Fibroblast of gingiva (primary cell): ENCODE measurements around the gene ACBD3.

Experiments used
- DNase-seq: peaks from one replicate; pipeline ENCODE4 v3.0.0-alpha.2; 2011; ENCODE audit warnings: low read depth

ACBD3 gene

GRCh38 chr1:226201029-226201593 is 14.6 kb upstream of the ACBD3 start:
- DNase-seq, result no peak

DNA sequence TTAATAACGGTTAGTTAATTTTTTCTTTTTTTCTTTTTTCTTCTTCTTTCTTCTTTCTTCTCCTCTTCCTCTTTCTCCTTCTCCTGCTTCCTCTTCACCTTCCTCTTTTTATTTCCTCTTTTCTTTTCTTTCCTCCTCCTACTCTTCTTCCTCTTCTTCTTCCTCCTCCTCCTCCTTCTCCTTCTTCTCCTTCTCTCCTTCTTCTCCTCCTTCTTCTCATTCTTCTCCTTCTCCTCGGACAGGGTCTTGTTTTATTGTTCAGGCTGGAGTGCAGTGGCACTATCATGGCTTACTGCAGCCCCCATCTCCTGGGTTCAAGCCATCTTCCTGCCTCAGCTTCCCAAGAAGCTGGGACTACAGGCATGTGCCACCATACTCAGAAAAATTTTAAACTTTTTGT is 13.4 kb upstream of the ACBD3 start:
- no peak for DNase-seq

DNA sequence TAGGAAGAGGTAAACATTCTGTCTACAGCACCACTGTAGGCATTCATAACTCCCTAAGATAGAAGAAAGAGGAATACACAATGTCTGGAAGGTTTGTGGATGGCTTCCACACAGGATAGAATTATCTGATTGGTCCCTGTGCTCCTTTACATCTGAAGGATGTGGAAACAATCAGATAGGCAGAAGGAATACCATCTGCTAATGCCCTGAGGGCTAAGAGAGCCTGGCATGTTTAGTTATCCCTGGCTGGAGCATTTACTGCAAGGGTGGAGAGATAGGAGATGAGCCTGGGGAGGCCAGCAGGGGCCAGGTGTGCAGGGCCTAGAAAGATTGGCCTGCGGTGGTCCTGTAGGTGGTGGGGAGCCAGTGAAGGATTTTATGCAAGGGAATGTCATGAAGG is 8.6 kb upstream of the ACBD3 start:
- no peak for DNase-seq

- no peak for DNase-seq
Observed at GRCh38 chr1:226187380-226187779, 839 bp upstream of the ACBD3 start.

- DNase-seq, result no peak
Observed at GRCh38 chr1:226187019-226187322, 430 bp upstream of the ACBD3 start.

GRCh38 chr1:226185141-226186036 is 1.2 kb downstream of the ACBD3 start:
- DNase-seq, result peak; percentile 12

GRCh38 chr1:226181996-226182714 is 4.4 kb downstream of the ACBD3 start:
- peak; percentile 75 for DNase-seq

- no peak for DNase-seq
Observed at GRCh38 chr1:226176870-226177269, 9.7 kb downstream of the ACBD3 start.

DNA sequence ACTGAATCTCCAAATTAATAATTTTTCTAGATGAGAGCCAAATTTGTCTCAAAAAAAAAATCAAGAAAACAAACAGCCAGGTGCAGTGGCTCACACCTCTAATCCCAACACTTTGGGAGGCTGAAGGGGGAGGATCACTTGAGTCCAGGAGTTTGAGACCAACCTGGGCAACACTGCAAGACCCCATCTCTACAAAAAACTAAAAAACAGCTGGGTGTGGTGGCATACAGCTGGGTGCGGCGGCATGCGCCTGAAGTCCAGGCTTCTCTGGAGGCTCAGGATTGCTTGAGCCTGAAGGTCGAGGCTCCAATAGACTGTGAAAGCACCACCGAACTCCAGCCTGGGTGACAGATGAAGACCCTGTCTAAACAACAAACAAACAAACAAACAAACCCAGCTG is 14.0 kb downstream of the ACBD3 start:
- DNase-seq, result no peak

GRCh38 chr1:226166341-226166740 is 20.2 kb downstream of the ACBD3 start:
- no peak for DNase-seq

DNA sequence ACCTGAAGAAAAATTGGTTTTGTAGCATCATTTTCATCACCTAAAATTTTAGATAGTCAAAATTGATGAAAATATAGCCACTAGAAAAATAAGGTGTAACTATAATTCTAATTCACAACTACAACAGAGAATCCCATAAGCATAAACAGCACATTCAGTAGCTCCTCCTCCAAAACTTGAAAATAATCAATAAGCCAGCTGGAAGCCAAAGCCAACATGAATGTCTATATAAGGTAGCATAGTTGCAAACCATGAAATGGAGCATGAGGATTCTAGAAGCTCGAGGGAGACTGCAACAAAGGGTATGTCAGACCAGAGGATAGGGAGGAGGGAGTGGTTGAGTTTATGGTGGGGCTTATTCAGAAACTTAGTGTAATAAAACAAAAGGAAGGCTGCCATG is 22.4 kb downstream of the ACBD3 start:
- no peak for DNase-seq

DNA sequence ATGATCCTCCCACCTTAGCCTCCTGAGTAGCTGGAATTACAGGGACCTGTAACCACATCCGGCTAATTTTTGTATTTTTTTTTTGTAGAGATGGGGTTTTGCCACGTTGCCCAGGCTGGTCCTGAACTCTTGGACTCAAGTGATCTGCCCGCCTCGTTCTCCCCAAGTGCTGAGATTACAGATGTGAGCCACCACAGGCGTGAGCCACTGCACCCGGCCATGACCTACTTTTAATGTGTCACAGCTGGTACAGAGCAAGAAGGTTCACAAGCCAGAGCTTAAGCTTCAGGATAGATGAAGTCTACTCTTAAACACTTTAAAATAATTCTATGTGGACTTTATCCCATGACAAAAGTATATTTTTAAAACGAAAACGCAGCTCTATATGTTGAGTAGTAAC is 23.6 kb downstream of the ACBD3 start:
- no peak for DNase-seq

DNA sequence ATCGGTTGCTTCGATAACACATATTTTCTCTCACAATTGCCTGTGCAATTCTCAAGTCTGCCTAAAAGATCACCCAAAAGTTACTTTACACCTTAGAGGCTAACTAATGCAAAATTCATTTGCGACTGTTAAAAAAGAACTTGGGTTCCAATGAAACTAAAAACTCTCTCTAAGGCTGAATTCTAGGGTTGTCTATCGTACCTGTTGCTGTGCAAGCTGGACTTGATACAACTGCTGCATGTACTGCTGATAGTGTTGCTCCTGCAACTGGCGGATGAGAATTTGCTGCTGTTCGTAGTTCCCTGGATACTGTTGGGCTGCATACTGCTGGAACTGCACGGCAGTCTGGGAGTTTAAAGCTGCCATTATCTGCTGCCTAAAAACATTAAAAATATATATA is 27.6 kb downstream of the ACBD3 start:
- no peak for DNase-seq

DNA sequence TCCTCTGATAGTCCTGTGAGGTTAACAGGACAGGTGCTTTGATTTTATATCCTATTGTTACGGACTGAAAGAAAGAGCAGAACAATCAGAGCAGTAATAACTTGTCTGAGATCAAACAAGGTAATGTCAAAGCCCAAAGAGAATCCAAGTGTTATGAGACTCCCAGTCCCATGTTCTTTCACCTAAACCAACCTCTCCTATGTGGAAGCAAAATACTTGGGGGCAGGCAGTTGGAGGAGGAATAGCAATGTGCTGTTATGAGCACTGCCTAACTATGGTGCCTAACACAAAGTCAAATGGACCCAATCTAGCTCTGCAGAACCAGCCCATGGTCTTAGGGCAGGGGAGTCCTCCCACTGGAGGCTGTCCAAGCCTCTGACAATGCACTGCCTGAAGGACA is 28.1 kb downstream of the ACBD3 start:
- DNase-seq, result no peak

DNA sequence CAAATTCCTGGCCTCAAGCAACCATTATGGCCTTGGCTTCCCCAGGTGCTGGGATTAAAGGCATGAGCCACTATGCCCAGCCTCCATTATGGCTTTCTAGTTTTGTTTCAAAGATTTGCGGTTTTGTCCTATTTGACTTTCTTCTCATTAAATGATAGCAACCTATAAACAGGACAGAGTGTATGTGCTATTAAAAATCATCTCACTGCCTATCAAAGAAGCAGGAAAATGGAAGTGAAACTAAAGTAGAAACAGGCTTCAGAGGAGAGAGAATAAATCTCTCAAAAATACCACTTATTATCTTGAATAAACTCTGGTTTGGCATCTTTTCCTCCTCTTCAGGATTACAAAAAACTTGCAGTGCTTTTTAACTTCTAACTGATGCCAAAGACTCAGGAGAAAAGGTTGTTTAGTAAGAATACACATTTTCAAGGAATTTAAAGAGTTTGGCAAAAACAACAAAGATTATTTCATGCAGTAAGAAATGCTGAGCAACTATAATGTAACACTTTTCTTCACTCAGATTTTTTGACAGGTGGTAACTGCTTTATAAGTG is 28.7 kb downstream of the ACBD3 start:
- no peak for DNase-seq

GRCh38 chr1:226154593-226154992 is 31.9 kb downstream of the ACBD3 start:
- DNase-seq, result no peak

GRCh38 chr1:226149806-226150205 is 36.7 kb downstream of the ACBD3 start:
- peak; percentile 50 for DNase-seq

- no peak for DNase-seq
Observed at GRCh38 chr1:226148121-226148648, 38.4 kb downstream of the ACBD3 start.

GRCh38 chr1:226144045-226144444 is 42.5 kb downstream of the ACBD3 start:
- no peak for DNase-seq

DNA sequence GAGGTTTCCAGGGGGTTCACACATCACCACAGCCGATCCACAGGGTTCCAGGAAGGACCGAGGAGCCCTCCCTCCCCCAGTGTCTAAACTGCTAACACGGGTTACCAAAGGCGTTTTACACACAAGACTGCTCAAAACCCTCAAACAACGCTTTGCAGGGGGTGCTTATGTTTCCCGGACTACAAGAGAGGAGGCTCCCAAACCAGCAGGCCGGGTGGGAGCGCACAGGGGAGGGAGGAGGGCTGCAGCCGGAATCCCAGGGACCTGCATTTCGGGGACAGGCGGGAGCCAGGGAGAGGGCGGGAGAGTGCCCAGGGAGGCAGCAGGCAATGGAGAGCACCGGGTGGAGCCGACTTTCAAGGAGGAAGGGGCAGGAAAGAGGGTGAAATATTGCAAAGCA is 50.8 kb downstream of the ACBD3 start:
- no peak for DNase-seq

DNA sequence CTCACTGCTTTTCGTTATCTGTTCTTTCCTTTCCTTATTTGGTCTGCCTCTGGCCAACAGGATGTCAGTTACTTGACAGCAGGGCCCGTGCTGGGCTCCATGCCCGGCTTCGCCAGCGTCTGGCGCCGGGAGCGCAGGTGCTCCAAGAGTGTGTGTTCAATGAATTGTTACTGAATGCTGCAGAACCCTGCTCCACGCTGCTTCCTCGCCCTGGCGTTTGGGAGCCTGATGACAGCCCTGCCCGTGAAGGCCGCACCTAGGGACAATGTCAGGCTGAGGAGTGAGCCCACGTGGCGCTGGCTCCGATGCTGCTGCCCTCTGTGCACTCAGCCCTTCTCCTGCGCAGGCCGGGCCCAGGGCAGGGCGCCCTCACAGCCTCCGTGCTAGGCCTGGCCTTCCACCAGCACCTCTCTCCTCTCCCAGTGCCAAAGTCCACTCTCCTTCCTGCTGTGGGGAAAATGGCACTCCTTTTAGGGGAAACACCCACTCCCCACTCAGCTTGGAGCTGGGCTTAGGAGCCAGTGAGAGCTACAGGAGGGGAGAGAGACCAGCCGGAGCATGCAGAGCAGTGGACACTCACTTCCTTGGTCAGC is 51.4 kb downstream of the ACBD3 start:
- no peak for DNase-seq
